Glomerular endothelial cell (primary cell): ENCODE results near the gene PAGE1. TPM values are rescaled to one million over a fixed set of nuclear protein-coding genes. Genes with fewer than 3 reads are reported as not detected.

ENCODE experiments used
- total RNA-seq: library from RNA; depleted of rRNA; stranded (reverse); fragments of >200 nt; gene quantifications from 2 replicates; pipeline ENCODE4 v1.2.3, GENCODE V29; 2015

PAGE1 gene
- total RNA-seq, 1 donor from 2014 or later = not detected

Other genes starting within 250 kb of the PAGE1 start
- not detected in 2 replicates for gene GAGE12C, start 163.8 kb downstream of the PAGE1 start, total RNA-seq
- not detected in 2 replicates for gene GAGE12D, start 154.3 kb downstream of the PAGE1 start, total RNA-seq
- gene GAGE12E, start 144.7 kb downstream of the PAGE1 start, total RNA-seq = not detected in 2 replicates
- gene GAGE12F, start 135.1 kb downstream of the PAGE1 start, total RNA-seq = not detected in 2 replicates
- gene GAGE12G, start 125.6 kb downstream of the PAGE1 start, total RNA-seq = not detected in 2 replicates
- gene GAGE12H, start 116.0 kb downstream of the PAGE1 start, total RNA-seq = not detected in 2 replicates
- not detected in 2 replicates for gene GAGE2A, start 106.5 kb downstream of the PAGE1 start, total RNA-seq
- gene GAGE1, start 97.0 kb downstream of the PAGE1 start, total RNA-seq = not detected in 2 replicates
- gene PAGE4, start 133.3 kb upstream of the PAGE1 start, total RNA-seq = not detected in 2 replicates
- gene USP27X, start 183.5 kb upstream of the PAGE1 start, total RNA-seq = 2.1 and 2.5 TPM in 2 replicates
- gene CLCN5, start 226.6 kb upstream of the PAGE1 start, total RNA-seq = 7.7 and 9.2 TPM in 2 replicates